Measurements from ENCODE around the gene RUNX1.

RUNX1 gene

GRCh38 chr21:35058058-35058457 lies 9.0 kb upstream of the RUNX1 start:
- DNase-seq, result no peak

DNA sequence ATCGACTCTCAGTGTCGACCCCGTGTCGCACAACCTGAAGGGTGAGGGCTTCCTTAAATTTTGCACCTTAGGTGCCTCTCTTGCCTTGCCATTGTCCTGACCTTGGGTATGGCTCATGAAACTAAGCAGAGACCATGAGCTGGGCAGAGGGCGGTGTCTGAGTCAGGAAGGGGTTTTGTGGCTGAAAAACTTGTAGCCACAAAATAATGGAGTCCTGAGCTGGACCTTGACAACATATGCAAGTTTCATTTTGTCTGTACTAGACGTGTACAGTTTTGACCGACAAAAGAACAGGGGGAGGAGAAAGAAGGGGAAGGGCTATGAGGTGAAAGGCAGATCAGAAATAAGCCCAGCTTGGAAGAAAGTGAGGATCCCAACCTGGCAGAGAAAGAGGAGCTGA lies 8.3 kb upstream of the RUNX1 start:
- DNase-seq, result no peak

DNA sequence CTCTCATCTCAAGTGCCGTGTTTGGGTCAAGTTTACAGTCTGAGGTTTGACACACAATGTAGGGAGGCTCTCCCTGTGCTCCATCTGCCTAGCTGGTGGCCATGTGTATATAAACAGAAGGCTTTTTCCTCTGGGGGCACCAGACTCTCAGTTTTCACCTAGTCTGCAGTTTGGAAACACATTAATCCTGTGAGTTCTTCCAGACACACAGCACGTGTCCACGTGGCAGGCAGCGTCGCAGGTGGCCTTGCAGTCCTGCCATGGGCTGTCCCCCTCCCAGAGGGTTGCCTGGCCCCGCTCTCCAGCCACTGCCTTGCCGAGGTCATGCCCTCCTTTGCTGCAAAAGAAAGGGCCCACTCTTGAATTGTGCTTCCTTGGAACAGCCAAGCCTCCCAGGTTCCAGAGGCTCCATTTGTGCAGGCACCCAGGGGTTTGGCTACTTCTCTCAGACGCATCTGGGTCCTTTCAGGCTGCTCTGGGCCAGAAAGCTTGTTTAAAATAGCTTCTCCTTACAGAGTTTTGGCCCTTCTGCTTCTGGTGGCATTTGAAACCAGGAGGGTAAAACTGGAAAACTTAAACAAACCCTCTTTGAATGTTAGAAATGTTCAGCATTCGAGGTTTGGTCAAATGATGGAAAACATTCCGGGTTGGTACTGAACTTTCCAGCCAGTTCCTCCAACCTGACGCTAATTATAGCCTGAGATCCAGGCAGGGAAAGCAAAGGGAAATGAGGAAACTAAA lies 4.4 kb upstream of the RUNX1 start:
- no peak for DNase-seq

GRCh38 chr21:35052801-35053200 lies 3.7 kb upstream of the RUNX1 start:
- no peak for DNase-seq

GRCh38 chr21:35051287-35051818 lies 2.3 kb upstream of the RUNX1 start:
- DNase-seq, result peak; percentile 6

- DNase-seq, result no peak
These were observed 1.5 kb upstream of the RUNX1 start for GRCh38 chr21:35050348-35051286.

DNA sequence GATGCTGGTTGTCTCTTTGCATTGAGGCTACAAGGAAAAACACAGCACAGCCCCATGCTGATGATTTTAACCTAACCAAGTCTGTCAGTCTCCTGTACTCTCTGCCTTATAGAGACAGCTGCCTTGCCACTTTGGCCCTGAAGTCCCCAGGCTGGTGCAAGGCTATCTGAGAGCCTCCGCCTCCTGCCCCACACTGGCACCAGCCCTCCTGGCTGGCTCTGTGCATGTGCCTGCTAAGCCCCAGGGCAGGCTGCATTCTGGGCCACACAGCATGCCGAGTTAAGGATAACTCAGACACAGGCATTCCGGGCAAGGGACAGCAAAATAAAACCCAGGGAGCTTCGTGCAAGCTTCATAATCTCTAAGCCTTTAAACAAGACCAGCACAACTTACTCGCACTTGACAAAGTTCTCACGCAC lies 910 bp downstream of the RUNX1 start:
- no peak for DNase-seq

DNA sequence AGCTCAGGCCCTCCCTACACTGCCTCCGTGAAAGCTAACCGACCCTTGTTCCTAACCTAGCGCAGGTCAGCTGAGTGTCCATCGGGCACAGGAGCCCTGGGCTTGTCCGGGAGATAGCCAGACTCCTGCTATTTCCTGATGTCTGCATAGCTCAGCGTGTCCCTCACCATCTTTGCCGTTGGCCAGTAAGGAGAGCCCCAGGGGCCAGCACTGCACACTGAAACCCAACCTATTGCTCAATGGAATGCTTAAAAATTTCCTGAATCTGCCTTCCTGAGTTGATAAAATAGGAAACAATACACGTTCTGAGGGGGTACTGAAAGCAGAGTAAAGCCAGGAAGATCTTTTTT lies 2.2 kb downstream of the RUNX1 start:
- DNase-seq, result no peak

GRCh38 chr21:35046263-35046624 lies 2.9 kb downstream of the RUNX1 start:
- DNase-seq, result no peak

DNA sequence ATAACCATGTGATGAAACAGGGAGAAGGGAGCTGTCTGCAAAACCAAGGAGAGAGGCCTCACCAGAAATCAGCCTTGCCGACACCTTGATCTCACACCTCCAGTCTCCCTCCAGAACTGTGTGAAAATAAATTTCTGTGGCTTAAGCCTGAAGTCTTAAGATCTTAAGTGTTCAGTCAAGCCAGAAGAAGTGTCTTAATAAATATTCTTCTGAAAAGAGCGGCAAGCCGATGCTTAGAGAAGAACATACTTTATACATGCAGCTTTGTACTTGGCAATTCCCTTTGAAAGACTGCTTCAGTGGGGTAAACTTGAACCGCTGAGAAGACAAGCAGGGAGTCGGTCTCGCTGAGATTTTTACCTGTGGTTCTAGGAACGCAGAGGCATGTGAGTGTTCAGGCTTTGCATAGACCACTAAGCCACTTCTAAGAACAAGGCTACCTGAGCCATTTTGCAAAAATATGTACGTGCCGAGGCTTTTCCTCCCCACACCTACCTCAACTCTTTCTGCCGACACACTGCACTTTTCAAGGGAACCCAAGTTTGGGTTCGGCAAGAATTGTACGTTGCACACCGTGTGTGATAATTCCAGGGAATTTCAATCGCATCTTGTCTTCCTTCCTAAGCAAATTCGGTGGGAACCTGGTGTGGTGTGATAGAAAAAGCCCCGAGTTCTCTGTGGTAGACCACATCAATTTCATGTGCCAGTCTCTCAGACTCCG lies 3.4 kb downstream of the RUNX1 start:
- no peak for DNase-seq

- DNase-seq, result no peak
These were observed 4.1 kb downstream of the RUNX1 start for GRCh38 chr21:35044770-35045541.

GRCh38 chr21:35044128-35044527 lies 5.0 kb downstream of the RUNX1 start:
- no peak for DNase-seq

DNA sequence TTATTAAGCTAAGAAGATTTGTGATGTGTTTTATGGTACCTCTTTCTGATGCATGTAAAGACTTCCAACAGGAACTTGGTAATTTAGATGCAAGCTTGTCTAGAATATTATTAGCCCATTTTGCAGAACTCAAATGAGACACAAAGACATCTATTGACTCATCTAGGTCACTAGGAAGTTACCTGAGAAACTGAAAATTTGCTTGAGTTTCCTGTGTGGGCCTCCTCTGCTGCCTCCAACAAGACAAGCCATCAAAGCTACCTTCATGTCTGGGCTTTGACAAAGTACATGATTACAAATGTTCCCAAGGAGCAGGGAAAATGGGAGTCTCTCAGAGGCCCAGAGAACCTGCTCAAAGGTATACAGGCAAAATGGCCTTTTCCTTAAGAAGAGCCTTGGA lies 5.6 kb downstream of the RUNX1 start:
- no peak for DNase-seq

GRCh38 chr21:35042836-35043235 lies 6.3 kb downstream of the RUNX1 start:
- DNase-seq, result no peak

DNA sequence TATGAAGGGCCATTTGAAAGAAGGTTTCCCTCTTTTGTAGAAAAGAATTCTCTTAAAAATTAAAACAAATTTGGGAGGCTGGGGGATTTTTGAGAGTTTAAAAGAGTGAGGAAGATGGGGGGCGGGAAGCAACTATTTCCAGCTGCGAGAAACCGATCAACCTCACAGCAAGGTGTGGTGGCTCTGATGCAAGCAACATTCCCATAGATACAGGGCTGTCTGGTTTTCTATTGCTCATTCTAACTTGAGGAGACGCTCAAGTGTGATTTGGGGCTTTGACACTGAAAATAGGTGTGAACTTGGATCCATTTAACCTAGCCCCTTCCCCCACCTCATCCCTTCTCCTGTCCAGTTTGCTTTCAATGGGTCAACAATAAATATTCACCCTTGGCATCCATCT lies 7.2 kb downstream of the RUNX1 start:
- no peak for DNase-seq

- no peak for DNase-seq
These were observed 8.0 kb downstream of the RUNX1 start for GRCh38 chr21:35041122-35041521.

DNA sequence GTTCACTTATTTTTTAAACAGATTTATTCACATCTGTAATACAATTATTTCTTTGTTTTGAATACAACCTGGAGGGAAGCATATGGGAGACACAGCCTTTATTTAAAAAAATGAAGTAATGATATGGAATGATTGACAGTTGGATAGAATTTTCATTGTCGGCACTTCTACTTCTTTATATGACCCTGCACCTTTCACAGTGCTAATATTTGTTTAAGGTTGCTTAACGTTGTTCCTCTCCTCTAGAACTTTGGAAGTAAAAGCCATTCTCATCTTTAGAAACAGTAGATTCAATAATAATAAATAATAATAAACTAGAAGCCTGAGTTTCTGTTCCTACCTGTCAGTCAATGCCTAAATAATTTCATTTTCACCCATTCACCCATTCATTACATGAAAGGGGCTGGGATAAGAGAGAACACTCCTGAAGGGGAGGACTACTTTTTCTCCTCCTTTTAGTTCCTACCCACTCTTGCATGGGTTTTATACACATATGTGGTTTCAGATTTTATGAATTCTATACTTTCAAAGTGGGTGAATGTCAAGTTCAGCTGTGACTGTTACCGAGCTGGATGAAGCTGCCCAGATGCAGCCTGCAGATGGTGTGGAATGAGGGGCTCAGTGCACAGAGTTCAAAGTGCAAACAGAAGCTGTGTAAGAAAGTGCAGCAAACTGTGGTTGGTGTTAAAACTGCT lies 9.4 kb downstream of the RUNX1 start:
- no peak for DNase-seq

GRCh38 chr21:35038772-35039319 lies 10.3 kb downstream of the RUNX1 start:
- no peak for DNase-seq

GRCh38 chr21:35037384-35037765 lies 11.7 kb downstream of the RUNX1 start:
- no peak for DNase-seq

DNA sequence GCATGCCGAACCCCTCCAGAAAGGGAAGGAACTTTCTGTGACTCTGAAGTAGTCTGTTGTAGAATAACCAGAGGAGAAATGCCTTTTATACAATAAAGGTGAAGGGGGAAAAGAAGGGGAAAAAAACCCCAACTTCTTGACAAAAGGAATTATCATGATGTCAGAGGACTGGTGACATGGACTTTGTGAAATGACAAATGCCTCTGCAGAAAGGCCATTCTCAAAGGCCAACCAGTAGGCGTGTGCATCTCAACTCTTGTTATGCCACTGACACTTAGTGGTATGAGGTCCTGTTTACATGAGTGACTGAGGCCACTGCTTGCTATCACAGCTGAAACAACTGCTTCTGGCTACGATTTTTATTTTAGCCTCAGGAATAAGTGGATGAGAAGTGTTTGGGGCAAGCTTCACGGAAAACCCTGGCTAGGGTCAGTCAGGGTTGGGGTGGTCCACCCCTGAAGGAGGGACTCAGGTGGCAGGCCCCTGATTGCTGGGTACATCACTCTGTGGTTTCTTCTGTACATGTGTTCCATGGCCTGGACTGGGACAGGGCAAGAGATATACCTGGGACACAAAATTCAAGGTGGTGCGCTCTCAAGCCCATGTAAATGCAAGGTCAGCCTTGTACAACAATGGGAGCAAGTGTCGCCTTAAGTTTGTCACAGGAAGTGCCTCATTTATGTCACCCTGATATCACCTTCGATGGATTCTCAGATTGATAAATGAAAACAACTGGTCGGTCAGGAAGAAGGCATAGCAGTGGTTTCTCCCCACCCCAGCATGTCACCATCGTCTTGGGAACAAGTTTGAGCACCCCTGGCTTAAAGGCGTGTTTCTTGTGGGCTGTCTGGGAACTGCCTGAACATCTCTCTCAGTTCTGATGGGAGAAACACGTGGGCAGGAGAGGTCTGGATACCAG lies 12.4 kb downstream of the RUNX1 start:
- no peak for DNase-seq

DNA sequence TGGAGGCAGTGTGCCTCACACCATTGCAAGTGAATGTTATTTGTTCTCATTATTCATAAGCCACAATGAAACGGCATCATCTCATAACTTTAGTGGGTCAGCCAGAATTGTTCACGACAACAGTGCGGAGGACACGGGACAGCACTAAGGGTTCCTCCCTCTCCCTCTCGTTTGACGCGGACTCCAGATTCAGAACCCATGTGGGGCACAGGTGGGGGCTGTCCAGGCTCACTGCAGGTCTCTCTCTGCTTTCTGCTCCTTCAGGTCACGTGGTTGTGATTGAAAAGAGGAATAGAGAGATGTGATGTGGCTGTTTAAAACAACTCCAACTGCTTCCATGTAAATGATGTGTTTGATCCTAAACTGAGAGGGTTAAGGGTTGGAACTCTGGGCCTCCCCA lies 13.5 kb downstream of the RUNX1 start:
- DNase-seq, result no peak

All from NCI-H774 (cell line).